ENCODE measurements around the gene TP63. TPM values are rescaled to one million over a fixed set of nuclear protein-coding genes. Genes with fewer than 3 reads are reported as not detected.
"Not testable (repeated sequence)": the region's sequence is repeated elsewhere in the genome, so short reads cannot be mapped to it uniquely, and the experiment has no call there.

Gene TP63
- polyA plus RNA-seq, 3 donors, result not detected

GRCh38 chr3:189748046-189748445 lies 116.9 kb downstream of the TP63 start:
- WGBS (ENCODE audit: insufficient coverage), result no CpG with 5 or more reads among the region's 2 CpGs
- H3K9me3 ChIP-seq (replicated peaks in 1 of 2; ENCODE audit: control insufficient read depth in 1 of 2, insufficient read depth in 1 of 2, low read length in 2 of 2), result peaks cover 15 to 17% of the 10 kb centered on the region in 2 donors

DNA sequence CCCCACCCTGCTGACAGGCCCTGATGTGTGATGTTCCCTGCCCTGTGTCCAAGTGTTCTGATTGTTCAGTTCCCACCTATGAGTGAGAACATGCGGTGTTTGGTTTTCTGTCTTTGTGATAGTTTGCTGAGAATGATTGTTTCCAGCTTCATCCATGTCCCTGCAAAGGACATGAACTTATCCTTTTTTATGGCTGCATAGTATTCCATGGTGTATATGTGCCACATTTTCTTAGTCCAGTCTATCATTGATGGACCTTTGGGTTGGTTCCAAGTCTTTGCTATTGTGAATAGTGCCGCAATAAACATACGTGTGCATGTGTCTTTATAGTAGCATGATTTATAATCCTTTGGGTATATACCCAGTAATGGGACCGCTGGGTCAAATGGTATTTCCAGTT lies 119.8 kb downstream of the TP63 start:
- H3K27ac ChIP-seq (ENCODE audit: low read depth in 1 of 2, low read length in 2 of 2); H3K9me3 ChIP-seq (replicated peaks in 1 of 2; ENCODE audit: control insufficient read depth in 1 of 2, insufficient read depth in 1 of 2, low read length in 2 of 2); H3K36me3 ChIP-seq (replicated peaks in 1 of 2; ENCODE audit: control insufficient read depth in 1 of 2, insufficient read depth in 2 of 2, low read length in 2 of 2); H2AFZ ChIP-seq (ENCODE audit: insufficient read depth, low read depth, low read length, poor library complexity, severe bottlenecking); H3K27me3 Mint-ChIP-seq (ENCODE audit: low read depth in 3 of 3); H3K4me1 ChIP-seq (ENCODE audit: control insufficient read depth in 1 of 2, insufficient read depth in 2 of 2, low read length in 2 of 2); H3K4me3 ChIP-seq (replicated peaks in 1 of 3; ENCODE audit: low read depth in 2 of 3, low read length in 3 of 3); H3K4me1 Mint-ChIP-seq; intact Hi-C loops (cut with micrococcal nuclease); H3K4me3 Mint-ChIP-seq; H3K4me2 ChIP-seq (replicated peaks; ENCODE audit: extremely low read depth, low read length, poor library complexity, severe bottlenecking); H3K36me3 Mint-ChIP-seq; H4K20me1 ChIP-seq (ENCODE audit: insufficient read depth, low read length); H3K79me2 ChIP-seq (ENCODE audit: insufficient read depth, low read length); H3K9ac ChIP-seq (ENCODE audit: insufficient read depth, low read length, poor library complexity, severe bottlenecking); DNase-seq; H3K27ac Mint-ChIP-seq; H3K27me3 ChIP-seq (ENCODE audit: control insufficient read depth in 2 of 2, insufficient read depth in 2 of 2, low read length in 2 of 2): not testable (repeated sequence)
- peaks cover 2 to 16% (median 4%) of the 10 kb centered on the region in 7 donors for H3K9me3 Mint-ChIP-seq
- no CpG with 5 or more reads among the region's 4 CpGs for WGBS (ENCODE audit: insufficient coverage)

More at GRCh38 chr3:189748046-189748445, 116.9 kb downstream of the TP63 start:
- Histone ChIP-seq H3K4me3 (replicated peaks in 1 of 3; ENCODE audit: low read depth in 2 of 3, low read length in 3 of 3) (no peak overlapping the region), H3K27me3 (ENCODE audit: control insufficient read depth in 2 of 2, insufficient read depth in 2 of 2, low read length in 2 of 2) (no peaks in the 10 kb centered on the region), H3K36me3 (replicated peaks in 1 of 2; ENCODE audit: control insufficient read depth in 1 of 2, insufficient read depth in 2 of 2, low read length in 2 of 2) (no peaks in the 10 kb centered on the region), H4K20me1 (ENCODE audit: insufficient read depth, low read length) (no peaks in the 10 kb centered on the region), H3K79me2 (ENCODE audit: insufficient read depth, low read length) (no peaks in the 10 kb centered on the region), H3K27ac (ENCODE audit: low read depth in 1 of 2, low read length in 2 of 2) (no peak overlapping the region), H3K4me2 (replicated peaks; ENCODE audit: extremely low read depth, low read length, poor library complexity, severe bottlenecking) (no peak overlapping the region), H2AFZ (ENCODE audit: insufficient read depth, low read depth, low read length, poor library complexity, severe bottlenecking) (no peak overlapping the region), H3K4me1 (ENCODE audit: control insufficient read depth in 1 of 2, insufficient read depth in 2 of 2, low read length in 2 of 2) (no peaks in the 10 kb centered on the region), H3K9ac (ENCODE audit: insufficient read depth, low read length, poor library complexity, severe bottlenecking) (no peak overlapping the region)
- intact Hi-C loops (cut with micrococcal nuclease), result no loop called here
- no peak for DNase-seq
- TF ChIP-seq CTCF (IDR thresholded peaks at IDR 0.05), result no peak
- no peaks in the 10 kb centered on the region for H3K4me1 Mint-ChIP-seq
- H3K36me3 Mint-ChIP-seq, result no peaks in the 10 kb centered on the region
- H3K27me3 Mint-ChIP-seq (ENCODE audit: low read depth in 3 of 3), result peaks cover 0 to 2% (median 0%) of the 10 kb centered on the region in 3 donors
- H3K27ac Mint-ChIP-seq, result no peak overlapping the region
- H3K4me3 Mint-ChIP-seq, result no peak overlapping the region
- peaks cover 14 to 31% (median 20%) of the 10 kb centered on the region in 7 donors for H3K9me3 Mint-ChIP-seq

Data from CD14-positive monocyte (primary cell).